ENCODE measurements around the gene CPA4.

DNA sequence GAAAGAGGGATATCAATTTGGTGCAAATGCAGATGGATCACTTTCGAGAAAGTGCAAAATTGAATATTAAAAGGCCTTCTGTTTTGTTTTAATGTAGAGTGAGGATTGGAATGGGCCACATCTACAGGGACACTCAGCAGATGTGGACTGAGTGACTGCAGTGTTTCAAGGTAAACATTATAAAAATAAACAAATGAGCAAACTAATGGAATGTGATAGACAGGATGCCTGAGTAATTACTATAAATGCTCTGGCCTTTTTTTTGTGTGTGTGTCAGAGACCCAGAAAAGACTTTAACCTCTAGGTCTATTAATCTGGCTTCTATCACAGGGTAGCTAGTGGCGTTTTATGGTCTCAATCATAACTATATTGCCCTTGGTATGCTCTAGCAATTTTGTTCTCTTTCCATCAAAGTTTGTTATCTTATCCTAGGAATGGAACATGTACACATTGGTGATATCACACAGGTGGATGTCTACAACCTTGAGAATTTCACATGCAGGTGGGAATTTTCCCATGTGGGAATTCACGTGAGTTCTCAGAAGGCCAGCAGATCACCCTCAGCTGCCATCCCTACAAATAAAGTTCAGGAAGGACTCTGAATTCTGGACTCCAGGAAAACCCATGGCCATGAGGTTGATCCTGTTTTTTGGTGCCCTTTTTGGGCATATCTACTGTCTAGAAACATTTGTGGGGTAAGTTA lies 26.6 kb upstream of the CPA4 start, which contains the start of gene CPA2:
- TF ChIP-seq, protein P1, sequence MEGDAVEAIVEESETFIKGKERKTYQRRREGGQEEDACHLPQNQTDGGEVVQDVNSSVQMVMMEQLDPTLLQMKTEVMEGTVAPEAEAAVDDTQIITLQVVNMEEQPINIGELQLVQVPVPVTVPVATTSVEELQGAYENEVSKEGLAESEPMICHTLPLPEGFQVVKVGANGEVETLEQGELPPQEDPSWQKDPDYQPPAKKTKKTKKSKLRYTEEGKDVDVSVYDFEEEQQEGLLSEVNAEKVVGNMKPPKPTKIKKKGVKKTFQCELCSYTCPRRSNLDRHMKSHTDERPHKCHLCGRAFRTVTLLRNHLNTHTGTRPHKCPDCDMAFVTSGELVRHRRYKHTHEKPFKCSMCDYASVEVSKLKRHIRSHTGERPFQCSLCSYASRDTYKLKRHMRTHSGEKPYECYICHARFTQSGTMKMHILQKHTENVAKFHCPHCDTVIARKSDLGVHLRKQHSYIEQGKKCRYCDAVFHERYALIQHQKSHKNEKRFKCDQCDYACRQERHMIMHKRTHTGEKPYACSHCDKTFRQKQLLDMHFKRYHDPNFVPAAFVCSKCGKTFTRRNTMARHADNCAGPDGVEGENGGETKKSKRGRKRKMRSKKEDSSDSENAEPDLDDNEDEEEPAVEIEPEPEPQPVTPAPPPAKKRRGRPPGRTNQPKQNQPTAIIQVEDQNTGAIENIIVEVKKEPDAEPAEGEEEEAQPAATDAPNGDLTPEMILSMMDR (IDR thresholded peaks at IDR 0.05) = no peak
- no peak for TF ChIP-seq POLR2A (IDR thresholded peaks at IDR 0.05)
